ENCODE measurements around the gene TRAPPC4. TPM values are rescaled to one million over a fixed set of nuclear protein-coding genes. Genes with fewer than 3 reads are reported as not detected.

The TRAPPC4 gene
- total and polyA plus RNA-seq, 2 of the 8 experiments (the other 6 are each of a cell fraction or from before 2014, with no cell fraction given) = 94.3 to 223 TPM

DNA sequence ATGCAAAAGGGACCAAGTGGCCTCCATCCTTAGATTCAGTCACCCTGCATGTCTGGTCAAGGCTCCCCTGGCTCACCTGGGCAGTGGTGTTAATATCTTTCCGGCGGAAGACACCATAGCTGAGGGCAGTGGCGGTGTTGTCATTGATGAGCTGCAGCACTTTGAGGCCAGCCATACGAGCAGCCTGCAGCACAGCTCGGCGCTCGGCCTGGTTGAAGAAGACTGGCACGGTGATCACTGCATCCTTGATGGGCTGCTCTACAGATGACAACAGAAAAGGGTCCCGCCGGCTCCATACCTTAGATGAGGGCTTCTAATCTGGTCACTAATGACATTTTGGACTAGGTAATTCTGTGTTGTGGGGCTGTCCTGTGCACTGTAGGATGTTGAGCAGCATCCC is 35.9 kb downstream of the TRAPPC4 start:
- Histone ChIP-seq H3K56ac (replicated peaks; ENCODE audit: insufficient read length, low read depth, low read length) (no peak overlapping the region), H4K5ac (ENCODE audit: insufficient read length, low read depth, low read length) (no peak overlapping the region), H3K4me1 (replicated peaks in 1 of 4; ENCODE audit: control insufficient read depth in 3 of 4, insufficient read depth in 4 of 4, low read length in 3 of 4) (peaks cover 0 to 8% (median 3%) of the 10 kb centered on the region in 4 experiments; a peak in 5 of 7 replicates), H3K9ac (replicated peaks in 1 of 4; ENCODE audit: extremely low read depth in 1 of 4, low read depth in 3 of 4, low read length in 3 of 4) (no peak overlapping the region), H3K4me2 (ENCODE audit: insufficient read depth in 1 of 2, low read depth in 2 of 2, low read length in 2 of 2) (no peak overlapping the region), H3K23ac (ENCODE audit: insufficient read length) (no peak overlapping the region), H3K79me1 (ENCODE audit: low read depth, low read length) (peaks cover 16% of the 10 kb centered on the region), H3K4me3 (ENCODE audit: extremely low read depth in 1 of 4, insufficient read depth in 2 of 4, low read depth in 3 of 4, low read length in 4 of 4) (no peak overlapping the region), H2BK5ac (ENCODE audit: low read depth, low read length) (no peak overlapping the region), H2BK20ac (ENCODE audit: low read length) (no peak overlapping the region), H3K79me2 (ENCODE audit: control insufficient read depth in 1 of 2, insufficient read depth in 2 of 2, low read length in 2 of 2) (peaks cover 8 to 21% of the 10 kb centered on the region in 2 experiments; a peak in 3 of 4 replicates), H3K14ac (ENCODE audit: insufficient read length) (no peak overlapping the region), H3K27ac (ENCODE audit: low read depth, low read length) (no peak overlapping the region), H2BK15ac (ENCODE audit: low read length) (no peak overlapping the region), H4K91ac (replicated peaks; ENCODE audit: insufficient read length, low read length) (no peak overlapping the region), H2BK120ac (replicated peaks; ENCODE audit: low read depth, low read length) (no peak overlapping the region), H3K18ac (ENCODE audit: extremely low read depth, low read length) (no peak overlapping the region), H2BK12ac (ENCODE audit: low read depth, low read length) (no peak overlapping the region), H3K4ac (replicated peaks; ENCODE audit: insufficient read length, low read depth, low read length) (no peak overlapping the region), H2AK5ac (ENCODE audit: low read depth, low read length) (no peak overlapping the region), H3K23me2 (ENCODE audit: low read depth, low read length) (peaks cover 4% of the 10 kb centered on the region), H4K8ac (ENCODE audit: extremely low read depth, insufficient read depth, low read length) (peak overlapping the region; percentile 71; the same call in 1 of the 2 replicates), H3K27me3 (replicated peaks in 1 of 4; ENCODE audit: control insufficient read depth in 3 of 4, extremely low read depth in 1 of 4, insufficient read depth in 3 of 4, low read length in 3 of 4) (no peaks in the 10 kb centered on the region), H3K9me3 (ENCODE audit: insufficient read depth in 2 of 2, low read depth in 1 of 2, low read length in 1 of 2) (no peaks in the 10 kb centered on the region; a peak in 1 of 4 replicates), H3K36me3 (ENCODE audit: control insufficient read depth in 2 of 4, insufficient read depth in 4 of 4, low read length in 3 of 4) (peaks cover 39 to 58% (median 56%) of the 10 kb centered on the region in 4 experiments), H4K20me1 (replicated peaks in 1 of 2; ENCODE audit: control insufficient read depth in 1 of 2, insufficient read depth in 2 of 2, low read length in 2 of 2) (peaks cover 3 to 26% of the 10 kb centered on the region in 2 experiments), H2AFZ (ENCODE audit: low read length) (no peak overlapping the region)
- 92% methylated on average over 10 of the region's 10 CpGs; no CpG with 5 or more reads in 1 of the 2 experiments for WGBS, 2 experiments (ENCODE audit: extremely low coverage in 1 of 2, insufficient coverage in 1 of 2, insufficient read length in 1 of 2, insufficient replicate concordance in 2 of 2, low coverage in 1 of 2, low lambda C conversion rate in 2 of 2, missing lambda C conversion rate in 1 of 2)
- TF ChIP-seq POU5F1 (IDR thresholded peaks at IDR 0.05; ENCODE audit: low read depth, low read length) = no peak
- no peak for TF ChIP-seq CBX5 (IDR thresholded peaks at IDR 0.05; ENCODE audit: low read depth, low read length)
- TF ChIP-seq, protein P1, sequence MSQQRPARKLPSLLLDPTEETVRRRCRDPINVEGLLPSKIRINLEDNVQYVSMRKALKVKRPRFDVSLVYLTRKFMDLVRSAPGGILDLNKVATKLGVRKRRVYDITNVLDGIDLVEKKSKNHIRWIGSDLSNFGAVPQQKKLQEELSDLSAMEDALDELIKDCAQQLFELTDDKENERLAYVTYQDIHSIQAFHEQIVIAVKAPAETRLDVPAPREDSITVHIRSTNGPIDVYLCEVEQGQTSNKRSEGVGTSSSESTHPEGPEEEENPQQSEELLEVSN (IDR thresholded peaks at IDR 0.05) = no peak
- POLR2A ChIA-PET (ENCODE audit: partially characterized antibody) = interaction anchor here (1.2 to 5.1 kb wide), 5 partner anchors 10 to 41 kb away, joined by 4 to 56 read pairs (median 27); partner anchors contain the start of genes RPS25, SLC37A4 and TRAPPC4
- FAIRE-seq = no peak
- DNase-seq (ENCODE audit: low read depth in 1 of 2, low spot score in 2 of 2) = no peak
- CTCF ChIA-PET (ENCODE audit: partially characterized antibody) = interaction anchor here (0.8 to 2.0 kb wide), 6 partner anchors 9 to 115 kb away, joined by 3 to 9 read pairs (median 5); partner anchors contain the start of genes SLC37A4 and VPS11
